ENCODE results near the gene SLC48A1.

SLC48A1 gene

DNA sequence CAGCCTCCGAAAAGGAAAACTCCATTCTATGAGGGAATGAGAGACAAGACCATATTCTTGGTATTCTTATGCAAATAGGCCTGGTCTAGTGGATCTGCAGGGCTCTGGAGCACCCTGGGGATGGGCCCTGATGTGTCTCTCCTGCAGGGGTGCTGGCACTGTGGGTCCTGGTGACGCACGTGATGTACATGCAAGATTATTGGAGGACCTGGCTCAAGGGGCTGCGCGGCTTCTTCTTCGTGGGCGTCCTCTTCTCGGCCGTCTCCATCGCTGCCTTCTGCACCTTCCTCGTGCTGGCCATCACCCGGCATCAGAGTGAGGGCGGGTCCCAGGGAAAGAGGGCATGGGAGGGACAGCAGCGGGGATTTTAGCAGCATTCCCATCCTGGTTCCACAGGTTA is 5.8 kb downstream of the SLC48A1 start:
- no peak for DNase-seq

- peak; percentile 95 for DNase-seq
Measured at GRCh38 chr12:47779301-47779942, 6.4 kb downstream of the SLC48A1 start.

DNA sequence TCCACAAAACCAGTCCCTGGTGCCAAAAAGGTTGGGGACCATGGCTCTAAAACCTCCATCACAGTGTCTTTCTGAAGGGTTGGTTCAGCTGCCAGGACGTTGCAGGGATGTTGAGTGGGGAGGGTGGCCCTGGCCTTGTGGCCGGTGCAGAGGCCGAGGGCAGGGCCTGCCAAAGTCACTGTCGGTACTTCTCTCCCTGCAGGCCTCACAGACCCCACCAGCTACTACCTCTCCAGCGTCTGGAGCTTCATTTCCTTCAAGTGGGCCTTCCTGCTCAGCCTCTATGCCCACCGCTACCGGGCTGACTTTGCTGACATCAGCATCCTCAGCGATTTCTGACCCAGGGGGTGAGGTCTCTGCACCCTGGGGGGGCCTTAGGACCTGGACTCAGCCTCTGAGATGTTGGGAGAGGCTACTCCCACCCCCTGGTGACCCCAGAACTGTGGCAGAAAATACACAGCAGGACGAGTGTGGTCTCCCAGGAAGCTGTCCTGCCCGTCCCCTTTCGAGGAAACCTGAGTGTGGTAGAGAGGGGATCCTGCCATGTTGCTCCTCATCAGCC is 7.0 kb downstream of the SLC48A1 start:
- DNase-seq, result no peak

DNA sequence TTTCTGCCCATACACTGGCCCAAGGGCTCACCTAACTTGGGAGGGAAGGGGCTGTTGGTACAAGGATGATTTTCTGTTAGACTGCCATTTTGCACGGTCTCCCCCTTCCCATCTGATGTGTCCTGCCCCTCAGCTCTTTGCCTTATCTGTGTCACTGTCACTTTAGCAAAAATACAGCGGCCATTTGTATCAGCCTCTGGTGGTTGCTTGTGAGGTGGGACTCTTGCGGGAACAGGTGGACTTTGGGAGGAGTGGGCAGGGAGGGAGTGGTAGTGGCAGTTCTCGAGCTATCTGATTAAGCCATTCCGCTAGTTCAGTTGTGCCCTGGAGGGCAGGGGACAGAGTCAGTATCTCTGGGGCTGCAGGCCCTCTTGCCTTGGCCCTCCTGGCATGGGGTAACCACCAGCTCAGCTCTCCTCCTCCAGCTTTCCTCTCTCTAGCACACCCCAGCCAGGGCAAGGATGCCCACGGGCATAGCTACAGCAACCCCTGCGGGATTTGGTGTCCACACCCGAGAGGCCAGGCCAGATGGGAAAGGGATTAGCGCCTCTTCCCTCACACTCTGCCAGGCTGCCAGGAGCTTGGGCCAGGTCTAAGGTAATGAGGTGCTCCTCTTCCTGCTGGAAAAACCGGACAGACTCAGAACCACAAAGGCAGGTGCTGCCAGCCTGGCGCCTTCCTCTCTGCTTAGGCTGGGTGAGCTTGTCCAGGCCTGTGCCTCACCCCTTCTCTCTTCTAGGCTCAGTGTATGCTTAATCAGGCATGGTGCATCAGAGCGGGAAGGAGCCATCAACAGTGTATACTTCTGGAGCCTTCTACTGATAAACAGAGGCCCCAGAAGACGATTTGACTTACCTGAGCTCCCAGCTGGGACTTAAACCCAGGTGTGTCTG is 8.7 kb downstream of the SLC48A1 start:
- DNase-seq, result no peak

- no peak for DNase-seq
Measured at GRCh38 chr12:47782372-47782770, 9.3 kb downstream of the SLC48A1 start.

DNA sequence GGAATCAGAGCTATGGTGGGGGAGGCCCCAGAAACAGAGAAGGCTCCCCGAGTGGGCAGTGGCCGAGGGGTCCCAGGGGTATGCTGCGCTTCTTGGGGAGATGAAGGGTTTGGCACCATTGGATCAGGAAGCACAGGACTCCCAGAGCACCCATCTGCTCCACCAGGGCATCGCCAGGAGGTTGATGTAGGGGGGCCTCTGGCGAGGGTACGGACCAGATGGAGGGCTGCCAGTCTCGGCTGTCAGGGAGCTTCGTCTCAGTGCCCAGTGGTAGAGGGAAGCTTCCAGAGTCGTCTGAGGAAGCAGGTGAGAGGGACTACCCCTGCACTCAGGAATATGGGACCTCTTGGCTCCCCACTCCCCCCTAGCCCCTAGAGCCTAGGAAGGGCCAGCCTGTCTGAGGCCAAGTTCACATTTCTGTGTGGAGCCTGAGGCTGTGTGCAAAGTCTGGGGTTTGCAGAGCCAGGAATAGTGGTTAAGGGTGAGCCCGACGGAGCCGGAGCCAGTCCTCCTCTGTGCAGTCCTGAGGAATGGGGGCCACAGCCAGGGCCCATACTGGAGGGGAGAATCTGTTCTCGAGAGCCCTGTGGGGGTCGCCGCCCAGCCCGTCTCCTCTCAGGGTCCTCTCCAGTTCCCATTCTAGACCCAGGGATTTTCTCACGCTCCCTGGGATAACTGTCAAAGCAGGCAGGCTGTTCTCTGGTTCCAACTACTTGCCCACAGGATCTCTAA is 10.2 kb downstream of the SLC48A1 start:
- no peak for DNase-seq

DNA sequence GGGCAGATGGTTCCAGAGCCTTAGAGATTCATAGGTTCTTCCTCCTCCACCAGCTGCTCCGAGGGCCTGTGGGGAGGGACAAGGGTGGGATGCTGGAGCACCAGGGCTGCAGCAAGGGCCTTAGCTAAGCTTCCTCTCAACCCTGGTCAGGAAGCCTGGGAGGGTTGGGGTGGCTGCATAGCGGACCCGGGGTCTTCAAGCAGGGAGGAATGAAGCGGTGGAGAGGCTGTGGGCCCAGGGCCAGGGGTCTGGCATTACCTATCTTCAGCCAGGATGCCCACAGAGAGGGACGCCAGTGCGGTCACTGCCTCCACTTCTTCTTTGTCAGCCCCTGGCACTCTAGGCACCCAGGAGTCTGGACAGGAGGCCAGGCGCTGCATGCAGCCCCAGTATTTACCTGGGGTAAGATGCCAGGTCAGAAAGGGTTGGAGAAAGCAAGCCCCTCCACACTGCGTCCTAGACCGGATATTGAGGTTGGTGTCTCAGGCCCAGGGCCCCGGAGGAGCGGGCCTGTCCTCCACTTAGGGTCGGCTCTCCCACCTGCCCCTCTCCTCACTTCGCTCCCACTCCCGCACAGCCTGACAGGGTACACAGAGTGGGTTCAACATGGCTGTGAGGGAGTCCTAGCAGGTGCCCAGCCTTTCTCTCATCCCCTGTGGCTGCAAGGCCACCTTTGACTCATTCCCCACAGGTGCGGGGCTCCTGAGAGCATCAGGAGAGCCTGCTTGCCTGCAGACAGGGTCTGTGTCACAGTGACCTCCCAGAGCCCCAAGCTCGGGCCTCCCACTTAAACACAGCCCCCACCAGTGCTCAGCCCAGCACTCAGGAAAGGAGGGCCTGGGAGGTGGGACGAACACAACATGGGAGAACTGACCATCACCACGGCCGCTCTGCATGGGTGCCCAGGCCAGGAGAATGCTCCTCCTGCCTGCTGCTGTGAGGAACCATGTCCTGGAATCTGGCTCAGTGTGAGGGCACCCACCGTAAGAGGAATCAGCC is 11.1 kb downstream of the SLC48A1 start:
- no peak for DNase-seq

GRCh38 chr12:47785036-47785886 is 12.2 kb downstream of the SLC48A1 start:
- DNase-seq, result no peak

DNA sequence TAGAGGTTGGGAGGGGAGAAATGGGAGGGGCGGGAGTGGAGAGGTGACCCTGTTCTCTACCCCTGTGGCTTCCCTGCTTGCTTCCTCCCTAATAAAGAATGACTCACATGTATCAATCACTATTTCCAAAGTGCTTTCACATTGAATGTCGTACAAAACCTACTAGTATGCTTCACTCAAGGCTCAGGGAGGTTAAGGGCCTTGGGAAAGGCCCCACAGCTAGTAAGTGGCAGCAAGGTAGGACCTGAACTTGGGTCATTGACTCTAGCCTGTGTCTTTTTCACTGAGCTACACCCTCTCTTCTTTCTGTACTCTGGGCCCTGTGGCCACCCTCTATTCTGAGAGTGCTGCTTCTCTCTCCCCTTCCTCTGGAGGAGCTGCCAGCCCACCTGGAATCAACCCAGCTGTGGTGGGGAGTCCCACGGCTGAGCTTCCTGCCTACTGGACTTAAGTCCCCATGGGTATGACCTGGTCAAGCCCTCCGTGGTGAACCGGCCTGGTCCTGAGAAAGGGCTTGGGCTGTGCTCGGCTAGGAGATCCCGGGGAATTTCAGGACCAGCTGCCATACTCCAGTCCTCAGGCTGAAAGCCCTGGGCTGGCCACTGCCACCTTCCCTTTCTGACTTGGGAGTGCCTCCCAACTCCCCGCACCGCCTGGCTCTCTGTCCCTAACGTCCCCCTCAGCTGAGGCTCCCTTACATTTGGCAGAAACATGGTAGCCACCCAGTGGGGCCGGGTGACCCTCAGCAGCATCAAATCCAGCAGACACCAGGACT is 13.0 kb downstream of the SLC48A1 start:
- no peak for DNase-seq

- no peak for DNase-seq
Measured at GRCh38 chr12:47786662-47787280, 13.7 kb downstream of the SLC48A1 start.

DNA sequence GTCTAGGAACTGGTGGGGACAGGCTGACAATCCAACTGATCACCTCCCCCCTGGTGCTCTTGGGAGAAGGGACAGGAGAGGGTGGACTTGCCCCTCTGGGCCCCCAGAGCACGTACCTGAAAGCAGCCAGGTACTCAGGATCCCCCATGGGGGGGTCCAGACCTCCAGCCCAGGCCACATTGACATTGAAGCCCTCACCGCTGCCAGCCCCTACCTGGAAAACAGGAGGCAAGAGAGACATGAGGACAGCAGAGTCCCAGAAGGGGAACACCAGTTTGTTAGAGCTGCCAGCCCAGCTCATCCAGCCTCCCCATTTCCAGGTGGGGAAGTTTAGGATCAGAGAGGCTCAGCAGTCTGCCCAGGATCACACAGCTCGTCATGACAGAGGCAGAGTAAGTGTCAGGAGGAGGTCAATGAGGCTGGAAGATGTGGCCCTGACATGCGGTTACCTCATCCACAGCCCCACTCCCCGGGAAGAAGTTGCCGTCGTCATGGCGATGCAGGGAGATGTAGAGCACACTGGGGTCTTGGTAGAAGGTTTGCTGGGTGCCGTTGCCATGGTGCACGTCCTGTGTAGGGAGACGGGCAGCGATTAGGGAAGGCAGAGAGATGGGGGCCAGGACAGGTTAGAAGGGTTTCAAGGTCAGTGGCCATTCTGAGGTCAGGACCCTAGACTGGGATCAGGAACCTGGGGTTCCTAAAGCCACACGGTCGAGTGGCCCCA is 14.7 kb downstream of the SLC48A1 start:
- DNase-seq, result no peak

DNA sequence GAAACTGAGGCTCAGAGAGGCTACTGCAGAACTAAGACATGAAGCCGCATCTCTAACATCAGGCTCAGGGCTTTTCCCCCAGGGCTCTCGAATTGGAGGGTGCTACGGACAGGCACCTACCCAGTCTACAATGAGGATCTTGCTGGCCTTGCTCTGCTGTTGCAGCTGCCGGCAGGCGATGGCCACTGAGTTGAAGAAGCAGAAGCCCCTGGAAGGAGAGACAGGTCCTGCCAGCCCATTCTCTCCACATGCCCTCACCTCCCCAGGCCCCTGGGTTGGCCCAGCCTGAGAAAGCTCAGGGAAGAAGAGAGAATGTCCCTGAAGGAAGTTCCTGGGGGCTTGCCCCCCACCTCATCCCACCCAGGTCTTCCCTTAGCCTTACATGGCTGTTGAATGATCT is 16.1 kb downstream of the SLC48A1 start:
- DNase-seq, result no peak

- DNase-seq, result no peak
Measured at GRCh38 chr12:47789712-47790489, 16.9 kb downstream of the SLC48A1 start.

- DNase-seq, result no peak
Measured at GRCh38 chr12:47790676-47791350, 17.8 kb downstream of the SLC48A1 start.

GRCh38 chr12:47791351-47791746 is 18.3 kb downstream of the SLC48A1 start:
- DNase-seq, result no peak

DNA sequence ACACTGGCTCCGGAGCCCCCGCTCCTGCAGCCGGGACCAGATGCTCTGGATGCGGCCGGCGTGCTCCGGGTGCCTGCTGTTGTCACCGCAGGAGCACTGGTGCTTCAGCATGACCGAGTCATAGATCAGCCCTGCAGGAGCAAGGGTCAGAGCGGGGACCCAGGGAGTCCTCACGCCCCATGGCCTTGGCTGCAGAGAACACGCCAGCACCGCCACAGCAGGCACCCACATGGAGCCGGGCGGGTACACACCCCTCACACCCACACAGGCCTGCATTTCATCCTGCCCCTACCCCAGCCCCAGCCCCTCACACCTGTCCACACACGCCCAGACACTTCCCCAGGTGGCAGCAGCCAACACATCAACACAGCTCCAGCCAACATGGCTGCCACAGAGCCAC is 18.8 kb downstream of the SLC48A1 start:
- DNase-seq, result no peak

GRCh38 chr12:47793015-47793681 is 20.1 kb downstream of the SLC48A1 start:
- no peak for DNase-seq
